Epithelial cell of proximal tubule (primary cell): ENCODE data around the gene C10orf67. TPM values are rescaled to one million over a fixed set of nuclear protein-coding genes. Genes with fewer than 3 reads are reported as not detected.

Experiments
- DNase-seq: peaks from one replicate; pipeline ENCODE4 v3.0.0-alpha.2; 2011; ENCODE audit warnings: low read depth
- H3K4me3 ChIP-seq: 2 replicates; pipeline ENCODE4 v1.5.1; 2011; ENCODE audit warnings: low read depth, mild to moderate bottlenecking, low read length
- CTCF ChIP-seq: conservative IDR thresholded peaks from 2 replicates; pipeline ENCODE4 v1.5.1; 2012; ENCODE audit warnings: low read depth, mild to moderate bottlenecking, low read length
- total RNA-seq: library from RNA; depleted of rRNA; stranded (reverse); fragments of >200 nt; gene quantifications from 2 replicates; pipeline ENCODE4 v1.2.3, GENCODE V29; 2015

The C10orf67 gene
- total RNA-seq, 1 donor from 2014 or later, result 0.40 TPM

- DNase-seq, result no peak
- no peak for TF ChIP-seq CTCF
Measured at GRCh38 chr10:23193435-23194074, 151.0 kb downstream of the C10orf67 start.

GRCh38 chr10:23192712-23193434, 151.7 kb downstream of the C10orf67 start:
- DNase-seq, result no peak

More at GRCh38 chr10:23193435-23194074, 151.0 kb downstream of the C10orf67 start:
- H3K4me3 ChIP-seq, result no peak overlapping the region

GRCh38 chr10:23191764-23192711, 152.6 kb downstream of the C10orf67 start, which contains the start of gene PTF1A:
Gene PTF1A (plus strand): TSS chr10:23192312. CDS start chr10:23192531, 219 bp downstream.
- no peak for TF ChIP-seq CTCF
- no peak within 1 kb of the TSS for H3K4me3 ChIP-seq
- DNase-seq, result no peak

More at GRCh38 chr10:23192712-23193434, 151.7 kb downstream of the C10orf67 start:
- no peak for TF ChIP-seq CTCF
- no peak overlapping the region for H3K4me3 ChIP-seq

DNA sequence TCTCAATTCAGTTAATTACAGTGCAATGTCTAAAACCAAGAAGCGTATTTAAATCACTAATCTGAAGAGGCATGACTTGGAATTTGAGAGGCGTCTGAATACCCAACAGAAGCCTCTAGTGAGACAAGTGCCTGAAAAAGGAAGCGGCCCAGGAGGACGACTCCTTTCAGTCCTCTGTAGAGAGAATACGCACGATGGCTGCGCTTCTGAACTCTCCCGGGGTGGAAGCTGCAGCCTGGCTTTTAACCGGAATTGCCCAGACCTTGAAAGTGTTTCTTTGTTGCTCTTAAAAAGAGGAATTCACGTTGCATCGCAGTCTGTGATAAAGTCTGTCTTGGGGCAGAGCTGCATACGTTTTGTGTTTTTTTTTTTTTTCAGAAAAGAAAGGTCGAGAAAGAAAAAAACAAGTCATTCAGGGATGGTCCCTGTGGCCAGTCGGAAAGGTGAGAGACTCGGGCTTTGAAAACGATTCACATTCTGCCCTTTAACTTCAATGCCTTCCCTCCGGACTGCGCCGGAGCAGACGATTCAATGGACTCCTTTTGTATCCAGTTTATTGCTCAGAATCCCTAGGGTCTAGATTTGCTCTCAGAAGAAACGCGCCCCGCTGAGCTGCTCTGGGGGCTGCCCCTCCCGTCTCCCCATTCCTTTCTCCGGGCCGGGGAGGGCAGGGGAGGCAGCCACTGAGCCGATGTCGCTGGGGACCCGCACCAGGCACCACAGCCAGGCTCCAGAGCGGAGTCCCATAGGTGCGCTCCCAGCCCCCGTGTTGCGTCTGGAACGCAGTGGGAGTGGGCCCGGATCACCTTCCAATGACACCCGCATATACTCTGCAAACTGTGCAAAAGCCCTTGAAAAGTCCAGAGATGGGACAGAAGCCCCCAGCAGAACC, 153.5 kb downstream of the C10orf67 start:
- DNase-seq, result no peak
- H3K4me3 ChIP-seq, result no peak overlapping the region
- no peak for TF ChIP-seq CTCF

DNA sequence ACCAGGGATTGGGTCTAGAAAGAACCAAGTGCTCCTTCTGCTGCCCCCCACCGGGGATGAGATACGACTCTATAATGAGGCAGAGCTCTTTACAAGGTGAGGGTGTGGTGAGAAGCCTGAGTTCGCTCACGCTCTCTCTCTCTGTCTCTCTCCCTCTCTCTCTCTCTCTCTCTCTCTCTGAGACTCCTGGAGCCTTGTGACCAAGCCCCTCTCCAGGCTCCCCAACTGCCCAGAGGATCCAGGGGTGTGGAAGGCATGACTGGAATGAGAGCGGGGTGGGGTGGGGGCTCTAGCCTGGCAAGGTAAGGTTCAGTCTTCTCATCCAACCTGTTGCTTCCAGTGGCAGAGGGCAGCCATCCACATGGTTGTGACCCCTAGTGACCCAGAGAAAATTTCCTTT, 155.6 kb downstream of the C10orf67 start:
- TF ChIP-seq CTCF, result no peak
- no peak overlapping the region for H3K4me3 ChIP-seq
- DNase-seq, result no peak

DNA sequence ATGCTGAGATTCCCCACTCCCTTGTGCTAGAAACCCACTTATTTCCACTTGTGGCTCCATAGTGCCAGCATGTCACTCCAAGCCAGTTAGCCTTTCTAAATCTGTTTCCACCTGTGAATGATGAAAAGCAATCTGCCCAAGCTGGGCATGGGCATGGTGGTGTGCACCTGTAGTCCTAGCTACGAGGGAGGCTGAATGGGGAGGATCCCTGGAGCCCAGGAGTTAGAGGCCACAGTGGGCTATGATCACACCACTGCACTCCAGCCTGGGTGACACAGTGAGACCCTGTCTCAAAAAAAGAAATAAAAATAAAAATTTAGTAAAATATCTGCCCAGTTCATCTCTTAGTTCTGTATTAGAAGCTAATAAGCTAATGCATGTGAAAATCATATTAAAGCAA, 157.4 kb downstream of the C10orf67 start:
- TF ChIP-seq CTCF, result no peak
- no peak overlapping the region for H3K4me3 ChIP-seq
- no peak for DNase-seq
